Right hindlimb (tissue), 1 donor: ENCODE data around the gene KIAA1217.

Source experiments
- DNase-seq: peaks from one replicate; pipeline ENCODE4 v3.0.0-alpha.2; 2018

Gene KIAA1217

DNA sequence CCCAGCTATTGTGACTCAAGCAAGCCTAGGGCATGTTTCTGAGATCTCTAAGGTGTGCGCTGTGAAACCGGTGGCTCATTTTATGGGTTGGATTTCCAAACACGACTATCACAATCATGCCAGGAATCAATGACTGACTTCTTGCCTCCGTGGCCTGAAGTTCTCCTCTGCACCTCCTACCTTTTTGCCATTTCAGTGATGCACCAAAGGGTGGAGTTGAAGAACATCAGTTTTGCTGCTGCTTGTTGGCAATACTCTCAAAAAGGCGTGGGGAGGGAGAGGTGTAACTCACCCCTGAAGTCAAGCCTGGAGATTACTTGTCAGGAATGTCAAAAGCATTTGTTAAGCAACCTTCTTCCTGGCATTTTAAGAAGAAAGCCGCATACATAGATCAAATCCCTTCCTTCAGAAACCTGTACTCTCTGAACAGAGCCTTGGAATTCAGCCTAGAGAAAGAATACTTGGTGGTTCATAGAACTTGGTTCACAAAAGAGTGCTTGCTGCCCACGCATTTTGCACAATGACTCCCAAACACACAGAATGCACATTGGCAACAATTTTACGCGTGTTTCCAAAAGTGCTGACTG lies 41.0 kb downstream of the KIAA1217 start:
- DNase-seq = no peak

DNA sequence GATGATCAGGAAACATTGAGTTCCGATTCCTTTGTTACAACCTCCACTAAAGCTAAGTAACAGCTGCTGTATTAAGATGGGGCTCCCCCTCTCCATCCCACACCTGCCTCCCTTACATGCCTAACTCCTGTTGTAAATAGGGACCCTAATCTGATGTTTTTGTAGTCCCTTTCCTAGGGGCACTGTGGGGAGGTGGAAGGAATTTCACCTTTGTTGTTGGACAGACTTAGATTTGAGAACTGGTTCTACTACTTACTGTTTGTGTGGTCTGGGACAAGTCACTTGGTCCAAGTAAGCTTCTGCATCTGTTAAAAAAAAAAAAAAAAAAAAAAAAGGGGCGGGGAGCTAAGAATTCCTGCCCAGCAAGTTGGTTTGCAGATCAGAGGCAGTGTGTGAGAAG lies 42.6 kb downstream of the KIAA1217 start:
- no peak for DNase-seq

DNA sequence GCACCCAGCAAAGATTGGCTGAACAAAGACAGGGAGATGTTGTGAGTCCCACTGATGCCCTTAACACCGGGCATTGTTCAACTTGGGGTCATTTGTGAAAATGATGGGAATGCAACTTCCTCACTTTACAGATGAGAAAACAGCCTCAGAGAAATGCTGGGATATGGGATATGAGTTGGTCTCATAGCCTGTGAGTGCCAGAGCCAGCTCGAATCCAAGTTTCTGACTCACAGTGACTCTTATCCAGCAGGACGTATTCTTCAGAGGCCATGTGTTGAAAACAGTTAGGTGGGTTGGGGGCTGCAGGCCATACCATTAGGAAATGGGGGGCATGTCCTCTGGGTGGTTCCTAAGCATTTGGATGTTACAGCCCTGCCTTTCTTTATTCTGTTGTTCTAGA lies 45.2 kb downstream of the KIAA1217 start:
- no peak for DNase-seq

DNA sequence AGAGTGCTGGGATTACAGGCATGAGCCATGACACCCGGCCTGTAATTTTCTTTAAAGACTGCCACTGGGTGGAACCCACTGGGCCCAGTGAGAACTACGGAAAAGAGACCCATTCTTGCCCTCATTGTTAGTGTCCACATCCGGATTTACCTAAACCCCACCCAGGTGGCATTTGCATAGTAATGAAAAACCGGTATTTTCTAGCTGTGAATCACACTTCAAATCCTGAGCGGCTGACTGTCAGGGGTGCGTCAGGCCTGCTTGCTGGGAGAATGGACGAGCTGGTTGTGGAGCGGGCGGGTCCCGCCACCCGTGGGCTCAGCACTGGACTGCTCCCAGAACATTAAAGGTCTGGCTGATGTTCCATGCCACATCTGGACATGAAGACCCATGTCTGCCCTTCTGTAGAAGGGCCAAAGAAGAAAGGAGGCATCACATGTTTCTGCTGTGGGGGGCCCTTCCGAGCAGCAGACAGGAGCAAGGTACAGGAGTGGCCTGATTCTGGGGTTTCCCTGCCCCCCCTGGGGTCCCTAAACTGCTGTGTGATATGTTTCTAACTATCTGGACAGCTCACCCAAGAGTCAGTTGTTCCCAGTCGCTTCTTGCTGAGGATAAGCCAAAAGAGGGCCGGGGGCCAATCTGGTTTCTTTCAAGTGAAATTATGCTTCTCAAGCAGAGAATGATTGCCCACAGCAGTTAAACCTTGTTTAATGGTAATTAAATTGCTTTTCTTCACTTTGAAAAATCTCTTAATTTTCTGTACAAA lies 46.4 kb downstream of the KIAA1217 start:
- no peak for DNase-seq

DNA sequence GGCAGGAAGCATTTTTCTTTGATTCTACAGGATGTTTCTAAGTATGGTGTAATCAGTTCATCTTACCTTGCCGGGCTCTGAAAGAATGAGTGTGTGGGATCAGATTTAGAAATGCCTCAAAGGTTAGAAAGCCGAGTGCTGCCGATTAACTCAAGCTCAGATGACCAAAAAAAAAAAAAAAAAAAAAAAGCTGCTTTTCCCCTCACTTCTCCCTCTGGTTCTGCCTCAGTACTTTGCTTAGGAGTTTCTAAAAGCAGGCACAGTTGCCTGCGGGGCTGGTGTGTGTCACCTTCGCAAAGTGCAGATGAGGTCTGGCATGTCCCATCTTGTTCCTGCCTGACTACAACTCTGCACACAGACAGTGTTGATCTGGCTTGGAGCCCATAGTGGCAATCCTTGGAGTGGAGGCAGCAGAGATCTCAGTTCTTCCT lies 47.0 kb downstream of the KIAA1217 start:
- no peak for DNase-seq

DNA sequence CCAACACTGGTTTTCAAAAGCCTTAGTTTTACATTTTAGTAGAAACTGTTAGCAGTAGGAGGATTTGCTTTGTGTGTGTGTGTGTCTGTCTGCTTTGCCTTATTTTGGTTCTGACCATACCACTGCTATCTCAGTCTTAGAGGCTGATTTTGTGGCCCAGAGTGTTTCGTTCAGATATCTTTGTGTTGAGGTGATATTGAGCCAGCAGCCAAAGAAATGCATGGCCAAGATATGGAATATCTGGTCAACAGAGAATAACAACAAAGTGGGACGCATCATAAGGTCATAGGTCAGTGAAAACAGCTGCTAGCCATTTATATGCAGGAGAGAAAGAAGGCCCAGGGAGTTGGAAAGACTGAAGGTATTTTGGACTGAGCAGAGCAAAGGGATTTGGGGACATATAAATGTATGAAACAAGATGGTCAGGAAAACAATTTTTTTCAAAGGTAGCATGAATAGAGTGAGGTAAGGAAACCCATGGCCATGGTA lies 47.7 kb downstream of the KIAA1217 start:
- no peak for DNase-seq

DNA sequence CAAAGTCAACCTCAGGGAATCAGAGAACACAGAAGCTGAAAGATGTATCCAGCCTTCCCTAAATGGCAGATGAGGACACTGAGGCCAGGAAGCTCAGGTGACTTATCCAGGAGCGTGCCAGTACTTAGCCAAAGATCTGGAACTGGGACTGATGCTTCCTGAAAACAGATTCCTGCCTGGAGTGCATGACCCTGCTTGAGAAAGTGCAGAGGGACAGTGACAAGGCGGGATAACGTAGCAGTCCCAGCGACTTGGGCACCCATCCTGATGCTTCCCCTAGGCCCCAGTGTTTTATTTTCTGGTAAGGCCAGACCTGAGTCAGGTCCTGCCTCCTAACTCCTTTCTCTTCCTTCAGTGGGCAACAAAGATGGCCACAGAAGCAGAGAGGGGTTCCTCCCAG lies 48.6 kb downstream of the KIAA1217 start:
- DNase-seq = no peak

DNA sequence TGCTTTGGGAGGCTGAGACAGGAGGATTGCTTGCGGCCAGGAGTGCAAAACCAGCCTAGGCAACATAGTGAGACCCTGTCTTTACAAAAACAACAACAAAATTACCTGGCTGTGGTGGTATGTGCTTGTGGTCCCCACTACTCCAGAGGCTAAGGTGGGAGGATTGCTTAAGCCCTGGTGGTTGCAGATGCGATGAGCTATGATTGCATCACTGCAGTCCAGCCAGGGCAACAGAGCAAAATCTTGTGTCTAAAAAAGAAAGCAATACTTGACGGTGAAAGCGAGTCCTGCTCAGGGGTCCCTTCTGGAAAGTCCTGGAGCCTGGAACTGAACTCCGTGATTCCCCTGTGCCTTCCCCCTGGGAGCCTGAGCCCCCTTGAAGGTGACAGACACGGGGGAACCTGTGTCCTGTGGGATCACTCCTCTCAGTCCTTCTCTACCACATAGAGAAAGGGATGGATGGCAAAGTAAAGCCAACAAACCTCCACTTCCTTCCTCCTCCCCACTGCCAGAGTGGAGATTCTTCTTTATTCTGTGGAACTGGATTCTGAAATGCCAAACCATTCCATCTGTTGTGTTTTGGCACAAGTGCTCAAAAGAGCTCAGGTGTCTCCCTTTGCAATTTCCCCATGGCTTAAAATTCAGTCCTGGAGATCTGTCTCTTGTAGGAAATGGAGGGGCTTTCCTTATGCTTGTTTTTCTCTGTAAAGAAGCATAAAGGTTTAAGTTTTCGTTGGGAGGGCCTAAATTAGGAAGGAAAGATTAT lies 50.6 kb downstream of the KIAA1217 start:
- DNase-seq = no peak

DNA sequence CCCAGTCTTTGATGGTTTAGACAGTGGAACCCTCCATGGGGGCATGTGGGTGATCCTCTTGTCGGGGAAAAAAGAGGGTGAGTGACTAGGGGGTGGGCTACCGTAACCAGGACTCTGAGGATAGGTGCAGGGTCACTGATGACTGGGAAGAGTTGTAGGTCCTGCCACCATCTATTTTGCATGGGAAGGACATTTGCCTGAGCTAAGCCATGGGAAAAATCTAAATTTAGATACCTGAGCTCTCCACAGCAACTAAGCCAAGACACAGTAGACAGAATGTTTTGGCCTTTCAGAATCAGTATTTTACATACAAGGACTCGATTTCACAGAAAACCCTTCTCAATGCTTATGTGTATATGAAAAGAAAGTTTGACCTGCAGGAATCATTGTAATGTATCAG lies 52.7 kb downstream of the KIAA1217 start:
- DNase-seq = no peak

DNA sequence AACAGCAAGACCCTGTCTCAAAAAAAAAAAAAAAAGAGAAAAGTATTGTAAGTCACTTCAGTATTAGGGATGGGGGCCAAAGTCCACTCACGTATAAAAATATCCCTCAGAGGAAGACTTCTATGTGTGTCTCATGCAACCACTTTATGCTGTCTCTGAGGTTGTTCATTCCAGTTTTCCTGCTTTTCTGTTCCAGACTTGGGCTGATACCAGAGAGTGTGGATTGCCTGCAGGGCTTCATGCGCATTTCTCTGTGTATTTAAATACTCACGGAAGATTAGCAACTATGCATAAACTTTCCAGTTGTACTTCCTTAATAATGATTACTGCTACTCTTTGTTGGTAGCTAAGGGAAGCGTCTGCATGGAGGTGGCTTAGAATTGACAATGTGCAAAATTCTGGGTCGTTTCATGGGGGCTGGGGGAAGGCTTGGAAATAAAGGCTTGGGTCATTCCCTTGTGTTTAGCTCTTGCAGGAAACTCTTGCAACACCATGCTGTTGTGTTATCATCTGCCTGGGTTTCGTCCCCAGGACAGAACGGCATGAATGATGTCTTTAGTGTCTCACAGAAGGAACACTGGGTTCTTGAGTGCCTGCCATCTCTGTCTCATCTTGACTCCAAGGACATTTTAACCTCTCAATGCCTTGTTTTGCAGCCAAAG lies 54.1 kb downstream of the KIAA1217 start:
- no peak for DNase-seq

DNA sequence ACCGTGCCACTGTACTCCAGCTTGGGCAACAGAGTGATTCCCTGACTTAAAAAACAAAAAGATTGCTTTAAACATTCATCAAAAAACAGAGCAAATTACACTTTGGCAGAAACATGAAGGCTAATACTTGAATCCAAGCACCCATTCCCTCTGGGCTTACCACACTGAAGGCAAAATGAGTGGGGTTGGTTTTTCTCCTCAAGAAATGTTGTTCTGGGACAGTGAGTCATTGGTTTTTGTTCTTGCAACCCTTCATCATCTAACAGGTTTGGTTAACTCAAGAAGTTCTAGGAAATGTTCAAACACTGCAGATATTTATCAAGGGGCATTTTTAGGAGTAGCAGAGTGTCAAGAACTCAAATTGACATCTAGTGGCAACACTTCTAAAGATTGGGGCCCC lies 60.5 kb downstream of the KIAA1217 start:
- no peak for DNase-seq

DNA sequence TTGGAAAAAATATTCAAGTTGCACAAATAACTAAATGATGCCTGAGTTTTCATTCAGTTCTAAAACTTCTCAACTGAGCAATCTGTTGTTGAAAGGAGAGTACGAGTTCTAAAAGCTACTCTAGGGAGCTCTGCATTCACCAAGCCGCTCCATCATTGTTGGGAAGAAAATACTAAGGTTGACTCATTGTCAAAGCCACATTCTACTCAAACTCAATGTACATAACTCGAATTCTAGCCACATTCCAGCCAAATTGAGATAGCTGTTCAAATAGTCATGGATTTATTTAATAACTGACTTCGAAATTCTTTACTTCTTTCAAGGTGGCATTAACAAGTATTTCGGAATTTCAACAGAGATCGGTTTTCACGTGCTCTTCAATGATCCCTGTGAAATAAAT lies 63.4 kb downstream of the KIAA1217 start:
- DNase-seq = no peak

DNA sequence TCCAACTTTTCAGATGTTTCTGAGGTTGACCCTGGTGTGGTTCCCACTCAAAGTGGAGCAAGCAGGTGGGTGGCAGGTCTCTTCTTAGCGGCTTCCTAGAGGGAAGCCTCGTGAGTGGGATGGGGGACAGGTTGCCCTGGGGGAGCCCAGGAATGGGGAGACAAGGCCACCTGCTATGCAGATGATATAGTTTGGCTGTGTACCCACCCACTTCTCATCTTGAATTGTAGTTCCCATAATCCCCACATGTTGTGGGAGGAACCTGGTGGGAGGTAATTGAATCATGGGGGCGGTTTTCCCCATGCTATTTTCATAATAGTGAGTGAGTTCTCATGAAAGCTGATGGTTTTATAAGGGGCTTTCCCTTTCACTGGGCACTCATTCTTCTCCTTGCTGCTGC lies 68.3 kb downstream of the KIAA1217 start:
- no peak for DNase-seq

DNA sequence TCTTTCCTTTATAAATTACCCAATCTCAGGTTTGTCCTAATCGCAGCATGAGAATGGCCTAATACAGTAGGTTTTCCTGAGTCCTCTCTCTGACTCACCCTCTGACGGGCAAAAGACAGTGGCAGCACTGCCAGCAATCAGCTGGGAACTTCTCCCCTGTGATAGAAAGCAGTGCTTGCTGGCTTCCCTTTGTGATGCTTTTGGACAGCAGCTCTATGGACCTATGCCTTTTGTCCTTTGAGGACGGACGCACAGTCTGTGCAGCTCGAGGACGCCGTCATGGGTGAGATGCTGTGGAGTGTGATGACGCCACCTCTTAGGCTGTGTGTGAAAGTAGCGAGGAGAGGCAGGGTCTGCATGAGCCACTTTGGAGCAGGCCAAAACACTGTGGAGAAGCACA lies 68.8 kb downstream of the KIAA1217 start:
- DNase-seq = no peak

DNA sequence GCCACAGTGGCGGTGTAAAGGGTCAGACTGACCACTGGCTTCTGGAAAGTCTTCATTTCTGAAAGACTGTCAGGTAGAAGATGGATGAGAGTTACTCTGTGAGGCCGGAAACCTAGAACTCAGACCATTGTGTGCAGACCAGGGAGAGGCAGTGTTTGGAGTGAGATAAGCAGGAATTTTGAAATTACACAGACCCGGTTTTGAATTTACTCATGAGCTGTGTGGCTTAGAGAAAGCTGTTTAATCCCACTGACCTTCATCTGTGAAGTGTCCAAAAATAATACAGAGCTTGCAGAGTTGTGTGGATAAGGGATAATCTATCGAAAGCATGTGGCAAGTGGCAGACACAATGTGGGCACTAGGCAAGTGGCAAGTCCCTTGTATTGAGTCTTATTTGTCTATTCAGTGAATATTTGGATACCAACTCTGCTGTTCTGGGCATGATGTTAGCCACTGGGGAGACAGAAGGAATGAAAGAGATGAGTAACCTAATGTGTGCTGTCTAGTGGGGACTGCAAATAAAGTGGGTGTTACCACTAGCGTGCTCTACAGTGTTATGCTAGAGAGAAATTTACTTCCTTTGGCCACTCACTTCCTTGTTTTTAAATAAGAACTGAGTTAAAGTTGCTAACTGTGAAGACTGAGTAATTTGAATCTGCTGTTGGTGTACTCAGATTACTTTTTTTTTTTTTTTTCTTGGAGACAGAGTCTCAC lies 69.4 kb downstream of the KIAA1217 start:
- DNase-seq = no peak

DNA sequence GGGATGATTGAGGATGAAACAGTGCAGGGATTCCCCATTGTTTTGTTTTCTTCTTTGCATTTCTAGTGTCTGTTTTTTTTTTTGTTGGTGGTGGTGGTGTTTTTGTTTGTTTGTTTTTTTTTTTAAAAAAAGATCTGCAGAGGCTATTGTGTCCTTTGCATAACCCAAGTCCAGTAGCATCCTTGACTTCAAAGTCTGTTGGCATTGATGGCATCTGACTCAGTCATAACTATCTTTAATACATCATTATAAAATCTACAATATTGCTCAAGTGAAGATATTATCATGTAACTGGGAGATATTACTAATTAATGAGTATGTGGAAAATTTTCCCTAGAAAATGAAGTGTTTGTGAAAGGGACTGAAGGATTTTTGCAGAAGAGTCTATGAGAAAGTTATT lies 70.2 kb downstream of the KIAA1217 start:
- DNase-seq = no peak

DNA sequence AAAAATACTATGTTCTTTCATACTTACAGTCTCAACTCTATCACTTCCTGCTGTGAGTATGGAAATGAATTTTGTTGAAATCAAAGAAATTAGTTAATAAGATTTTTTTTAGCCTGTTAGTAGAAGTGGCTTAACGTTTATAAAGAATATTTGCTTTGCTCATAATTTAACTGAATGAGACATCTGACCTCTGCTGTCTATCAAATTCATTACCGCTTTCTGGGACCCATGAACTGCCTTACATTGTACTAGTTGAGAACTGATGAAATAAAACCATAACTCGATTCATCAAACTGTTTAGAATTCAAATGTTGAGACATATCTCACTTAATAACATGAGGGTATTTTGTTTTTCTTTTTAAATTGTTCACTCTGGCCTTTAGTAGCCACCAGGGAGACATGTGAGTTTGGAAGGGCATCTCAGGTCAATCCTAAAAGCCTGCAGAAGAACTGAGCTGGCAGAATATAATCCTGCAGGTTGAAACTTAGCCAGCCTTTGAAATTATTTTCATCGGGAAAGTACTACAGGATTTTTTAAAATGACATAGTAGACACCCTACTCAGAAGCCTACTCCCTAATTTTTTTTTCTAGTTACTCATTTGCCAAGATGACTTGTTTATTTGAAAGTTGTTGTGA lies 78.7 kb downstream of the KIAA1217 start:
- DNase-seq = no peak

DNA sequence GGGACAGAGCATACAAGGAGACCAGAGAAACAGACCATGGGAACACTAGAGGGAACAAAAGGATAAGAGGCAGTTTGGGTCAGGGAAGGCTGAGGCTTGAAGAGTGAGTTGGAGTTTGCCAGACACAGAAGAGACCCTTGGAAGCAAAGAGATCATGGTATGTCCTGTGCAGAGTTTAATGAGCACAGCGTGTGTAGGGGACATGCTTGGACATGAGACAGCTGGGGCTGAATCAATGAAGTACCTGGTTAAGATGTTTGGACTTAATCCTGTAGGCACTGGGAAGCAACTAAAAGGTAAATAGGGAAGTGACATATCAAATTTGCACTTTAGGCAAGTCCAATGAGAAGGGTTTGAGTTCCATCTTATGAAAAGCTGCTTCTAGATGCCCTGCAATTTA lies 79.6 kb downstream of the KIAA1217 start:
- no peak for DNase-seq

DNA sequence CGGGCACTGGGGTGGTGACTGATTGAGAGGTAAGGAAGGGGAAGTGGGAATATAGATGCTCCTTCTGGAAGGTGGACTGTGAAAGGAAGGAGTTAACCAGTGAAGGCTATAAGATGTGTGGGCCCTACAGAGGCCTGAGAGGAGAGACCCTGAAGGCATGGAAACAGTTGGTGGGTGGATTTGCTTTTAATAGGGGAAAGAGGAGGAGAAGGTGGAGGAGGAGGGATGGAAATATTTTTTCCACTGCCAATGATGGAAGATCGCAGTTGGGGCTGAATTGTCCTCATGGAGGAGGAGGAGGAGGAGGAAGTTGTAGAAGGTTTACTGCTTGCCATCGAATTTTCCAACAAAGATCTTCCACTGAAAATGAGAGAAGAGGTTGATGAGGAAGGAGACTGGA lies 80.3 kb downstream of the KIAA1217 start:
- DNase-seq = no peak

DNA sequence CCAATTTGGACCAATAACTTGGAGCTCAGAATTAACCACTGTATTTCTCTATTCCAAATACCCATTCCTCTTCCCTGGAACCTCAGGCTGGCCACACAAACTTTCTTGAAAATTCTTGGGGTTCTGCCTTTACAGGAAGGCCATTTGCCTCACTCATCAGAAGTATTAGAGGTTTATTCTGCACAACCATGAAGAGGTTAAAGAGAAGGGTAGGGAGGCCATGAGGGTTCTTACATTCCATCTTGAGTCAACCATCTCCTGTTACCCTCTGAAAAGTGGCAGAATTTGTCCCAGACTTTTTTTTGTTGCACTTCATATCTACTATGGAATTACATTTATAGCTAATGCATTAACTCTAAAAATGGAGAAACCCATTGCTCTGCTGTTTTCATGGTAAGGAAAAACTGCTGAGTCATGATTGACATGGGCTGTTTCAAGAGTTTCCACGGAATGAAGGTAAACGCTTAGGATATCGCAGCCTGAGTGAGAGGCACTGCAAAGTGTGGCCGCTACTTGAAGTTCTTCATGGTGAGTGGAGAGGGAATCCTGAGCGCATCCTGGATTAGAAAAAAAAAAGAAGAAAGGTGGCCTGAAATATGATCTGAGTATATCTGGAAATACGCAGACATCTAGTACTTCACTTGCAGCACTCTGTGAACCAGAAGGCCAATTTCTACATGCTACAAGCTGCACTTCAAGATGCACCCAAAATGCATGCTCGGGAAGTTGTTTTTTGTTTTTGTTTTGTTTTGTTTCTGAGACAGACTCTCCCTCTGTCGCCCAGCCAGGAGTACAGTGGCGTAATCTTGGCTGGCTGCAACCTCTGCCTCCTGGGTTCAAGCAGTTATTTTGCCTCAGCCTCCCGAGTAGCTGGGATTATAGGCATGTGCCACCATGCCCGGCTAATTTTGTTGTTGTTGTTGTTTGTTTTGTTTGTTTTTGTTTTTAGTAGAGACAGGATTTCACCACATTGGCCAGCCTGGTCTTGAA lies 83.7 kb downstream of the KIAA1217 start:
- no peak for DNase-seq
